Ascending aorta (tissue), 2 donors: ENCODE data around the gene LTBR. TPM values are rescaled to one million over a fixed set of nuclear protein-coding genes. Genes with fewer than 3 reads are reported as not detected.
A peak's percentile ranks its signal among the peaks of the same experiment; 100 is the strongest.

ENCODE experiments used
- DNase-seq, 2 donors: peaks; one replicate each; pipeline ENCODE4 v3.0.0-alpha.2; 2019; ENCODE audit warnings: low spot score in 2 of 2
- H3K27ac ChIP-seq, 2 donors: fragments of 200-600 bp; sonication (generic); one replicate each; pipeline ENCODE4 v1.5.1; 2016 to 2017; ENCODE audit warnings: mild to moderate bottlenecking in 1 of 2
- H3K27me3 ChIP-seq: fragments of 200-600 bp; sonication (generic); one replicate; pipeline ENCODE4 v1.5.1; 2017
- H3K36me3 ChIP-seq, 2 donors: fragments of 200-600 bp; sonication (generic); one replicate each; pipeline ENCODE4 v1.5.1; 2016
- H3K4me1 ChIP-seq, 2 donors: fragments of 200-600 bp; sonication (generic); one replicate each; pipeline ENCODE4 v1.5.1; 2016 to 2017; ENCODE audit warnings: mild to moderate bottlenecking in 1 of 2
- H3K4me3 ChIP-seq, 2 donors: fragments of 200-600 bp; sonication (generic); one replicate each; pipeline ENCODE4 v1.5.1; 2016 to 2017; ENCODE audit warnings: mild to moderate bottlenecking in 1 of 2
- H3K9me3 ChIP-seq, 2 donors: fragments of 200-600 bp; sonication (generic); one replicate each; pipeline ENCODE4 v1.5.1; 2016
- CTCF ChIP-seq, 3 experiments: fragments of 200-600 bp in 2 of 3; fragments of 450-650 bp in 1 of 3; sonication (generic) in 2 of 3; IDR thresholded peaks; one replicate each; pipeline ENCODE4 v1.5.1; 2016 to 2019; ENCODE audit warnings: antibody characterized with exemption in 3 of 3, mild to moderate bottlenecking in 1 of 3, moderate library complexity in 1 of 3
- intact Hi-C: fragments of 100-400 bp; cut with DNase I; formaldehyde crosslinking; loops from one replicate; pipeline ENCODE4 v1.15.1; 2023
- total RNA-seq: library from RNA; depleted of rRNA; stranded (reverse); fragments of >200 nt; gene quantifications from one replicate; pipeline ENCODE4 v1.1.0, GENCODE V29; 2016

The LTBR gene
- total RNA-seq, 1 donor from 2014 or later = 284 TPM

DNA sequence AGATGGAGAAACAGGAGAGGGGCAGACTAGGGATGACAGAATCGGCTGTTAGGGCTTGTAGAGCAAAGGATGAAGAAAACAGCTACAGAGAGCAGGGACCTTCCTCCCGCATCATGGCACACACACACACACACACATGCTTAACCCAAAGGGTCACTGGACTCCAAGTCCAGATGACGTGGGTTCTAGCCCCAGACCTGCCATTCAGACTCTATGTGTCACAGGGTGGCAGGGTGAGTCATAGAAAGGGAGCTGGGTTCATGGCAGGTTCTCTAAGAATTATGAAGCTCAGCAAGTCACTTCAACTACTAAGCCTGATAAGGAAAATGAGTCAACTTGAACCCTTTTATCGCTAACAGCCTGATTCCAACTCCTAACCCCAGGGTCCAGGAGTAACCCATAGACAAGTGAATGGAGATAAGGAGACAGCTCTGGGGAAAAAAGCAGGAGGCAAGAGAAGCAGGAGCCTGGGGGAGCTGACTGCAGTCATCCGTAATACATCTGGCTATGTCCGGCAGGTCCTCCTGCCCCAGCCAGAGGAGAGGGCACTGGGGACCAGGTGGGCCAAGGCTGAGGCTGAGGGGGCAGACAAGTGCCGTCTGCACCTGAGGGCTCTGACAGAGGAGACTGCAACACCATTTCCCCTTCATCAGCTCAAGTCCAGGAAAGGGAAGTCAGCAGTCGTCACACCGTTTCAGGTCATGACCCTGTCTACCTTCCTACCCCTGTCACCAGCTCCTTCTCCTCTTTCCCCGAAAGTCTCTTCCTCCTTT is 38.5 kb upstream of the LTBR start:
- Histone ChIP-seq H3K4me3 (no peak overlapping the region), H3K27me3 (no peaks in the 10 kb centered on the region), H3K36me3 (peaks cover 0 to 3% of the 10 kb centered on the region in 2 donors), H3K4me1 (peaks cover 24 to 50% of the 10 kb centered on the region in 2 donors), H3K27ac (peak overlapping the region; percentile 97 to 98), H3K9me3 (no peaks in the 10 kb centered on the region)
- DNase-seq = peak; percentile 81 to 97
- intact Hi-C loops = loop anchor here (1.0 to 10.0 kb wide), 2 partner anchors 9 to 579 kb away; partner anchors contain the start of gene ATN1
- no peak for TF ChIP-seq CTCF (IDR thresholded peaks at IDR 0.05)

GRCh38 chr12:6346235-6346832 is 37.6 kb upstream of the LTBR start:
- Histone ChIP-seq H3K4me1 (peaks cover 24 to 50% of the 10 kb centered on the region in 2 donors), H3K4me3 (no peak overlapping the region), H3K36me3 (no peaks in the 10 kb centered on the region), H3K27me3 (no peaks in the 10 kb centered on the region), H3K9me3 (no peaks in the 10 kb centered on the region), H3K27ac (peak overlapping the region; percentile 97 to 98)
- intact Hi-C loops = loop anchor here (10.0 kb wide), 1 partner anchor 578 kb away; the partner anchor contains the start of gene ATN1
- TF ChIP-seq CTCF (IDR thresholded peaks at IDR 0.05) = no peak
- DNase-seq = no peak

DNA sequence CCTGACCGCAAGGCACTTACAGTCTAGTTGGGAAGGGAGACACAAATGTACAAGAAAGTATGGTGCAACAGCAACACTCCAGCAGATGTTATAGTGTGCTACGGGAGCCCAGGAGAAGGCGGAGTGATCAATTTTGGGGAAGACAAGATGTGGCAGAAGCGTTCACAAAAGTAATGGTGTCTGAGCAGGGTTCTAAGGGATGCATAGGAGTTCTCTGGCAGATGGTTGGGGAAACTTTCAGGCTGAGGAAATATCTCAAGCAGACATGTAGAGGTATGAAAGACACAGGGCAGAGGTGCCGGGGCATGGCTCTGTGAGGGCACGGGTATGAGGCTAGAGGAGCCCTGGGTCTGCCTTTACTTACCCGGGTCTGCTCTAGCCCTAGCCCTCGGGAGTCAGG is 37.0 kb upstream of the LTBR start:
- Histone ChIP-seq H3K27me3 (no peaks in the 10 kb centered on the region), H3K9me3 (no peaks in the 10 kb centered on the region), H3K36me3 (no peaks in the 10 kb centered on the region), H3K4me3 (peak overlapping the region in 1 of 2 donors; percentile 38), H3K27ac (peak overlapping the region; percentile 97 to 98), H3K4me1 (peaks cover 24 to 50% of the 10 kb centered on the region in 2 donors)
- intact Hi-C loops = loop anchor here (10.0 kb wide), 1 partner anchor 578 kb away; the partner anchor contains the start of gene ATN1
- TF ChIP-seq CTCF (IDR thresholded peaks at IDR 0.05) = peak in 1 of 3 experiments; percentile 12
- DNase-seq = no peak

DNA sequence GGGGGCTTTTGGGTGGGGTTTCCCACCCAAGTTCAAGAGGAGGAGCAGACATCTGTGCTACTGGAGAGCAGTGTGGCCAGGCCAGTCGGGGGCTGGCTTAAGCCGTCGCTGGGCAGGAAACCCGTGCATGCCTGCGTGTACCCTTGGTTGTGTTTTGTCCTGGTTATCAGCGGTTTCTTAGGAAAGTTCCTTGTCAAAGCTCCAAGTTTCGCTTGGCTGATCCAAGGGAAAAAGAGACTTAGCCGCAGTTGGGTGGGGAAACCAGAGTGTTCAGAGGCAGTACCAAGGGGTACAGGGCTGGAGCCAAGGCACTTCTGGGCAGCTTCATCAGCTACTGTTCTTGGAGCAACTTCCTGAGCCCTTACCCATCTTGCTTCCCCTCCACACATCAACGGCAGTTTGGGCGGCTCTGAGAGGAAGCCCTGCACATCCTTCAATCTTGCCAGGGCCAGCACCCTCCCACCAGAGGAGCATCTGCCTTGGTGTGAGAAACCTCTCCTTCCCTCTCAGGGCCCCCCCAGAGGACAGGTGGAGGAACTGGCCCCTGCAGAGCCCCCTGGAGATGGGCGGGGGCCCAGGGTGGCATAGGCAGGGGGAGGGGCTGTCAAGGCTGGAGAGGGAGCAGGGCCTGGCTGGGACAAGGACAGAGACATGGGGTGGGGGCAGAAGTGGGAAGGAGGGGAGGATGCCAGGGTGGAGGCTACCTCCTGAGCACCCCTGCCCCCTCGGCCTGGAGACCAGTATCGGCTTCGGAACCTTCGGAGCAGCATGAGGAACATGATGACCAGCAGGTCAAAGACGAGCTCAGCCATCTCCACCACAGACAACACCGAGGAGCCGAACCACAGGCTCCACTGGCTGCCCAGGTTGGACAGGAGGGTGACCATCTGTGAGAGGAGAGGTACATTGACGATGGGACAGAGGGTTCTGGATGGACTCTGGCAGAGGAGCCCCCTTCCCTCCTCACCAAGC is 36.3 kb upstream of the LTBR start:
- Histone ChIP-seq H3K4me1 (peaks cover 20 to 47% of the 10 kb centered on the region in 2 donors), H3K4me3 (peak overlapping the region in 1 of 2 donors; percentile 38), H3K27ac (peak overlapping the region; percentile 97 to 98), H3K9me3 (no peaks in the 10 kb centered on the region), H3K36me3 (no peaks in the 10 kb centered on the region), H3K27me3 (no peaks in the 10 kb centered on the region)
- DNase-seq = peak; percentile 53 to 95
- TF ChIP-seq CTCF (IDR thresholded peaks at IDR 0.05) = no peak
- intact Hi-C loops = loop anchor here (10.0 kb wide), 1 partner anchor 577 kb away; the partner anchor contains the start of gene ATN1

GRCh38 chr12:6351622-6352021 is 32.3 kb upstream of the LTBR start:
- no peak for TF ChIP-seq CTCF (IDR thresholded peaks at IDR 0.05)
- no peak for DNase-seq
- Histone ChIP-seq H3K27ac (no peak overlapping the region), H3K36me3 (no peaks in the 10 kb centered on the region), H3K4me3 (no peak overlapping the region), H3K9me3 (no peaks in the 10 kb centered on the region), H3K4me1 (peaks cover 11 to 16% of the 10 kb centered on the region in 2 donors), H3K27me3 (no peaks in the 10 kb centered on the region)
- intact Hi-C loops = no loop called here
